Nephron progenitor cell (in vitro differentiated cells): ENCODE data around the gene PRR29.

Experiments
- DNase-seq: peaks from one replicate; pipeline ENCODE4 v3.0.0; 2021
- H3K27ac Mint-ChIP-seq: 2 replicates; pipeline ENCODE4 v1.8.0; 2021; ENCODE audit warnings: mild to moderate bottlenecking, moderate library complexity, mixed read lengths
- H3K27me3 Mint-ChIP-seq: 2 replicates; pipeline ENCODE4 v1.8.0; 2021; ENCODE audit warnings: mild to moderate bottlenecking, low read depth, mixed read lengths; ENCODE audit not compliant: poor library complexity
- H3K36me3 Mint-ChIP-seq: 2 replicates; pipeline ENCODE4 v1.8.0; 2021; ENCODE audit warnings: low read depth, mixed read lengths
- H3K4me1 Mint-ChIP-seq: 2 replicates; pipeline ENCODE4 v1.8.0; 2021; ENCODE audit warnings: mixed read lengths
- H3K4me3 Mint-ChIP-seq: 2 replicates; pipeline ENCODE4 v1.8.0; 2021; ENCODE audit warnings: mild to moderate bottlenecking, moderate library complexity, mixed read lengths
- H3K9me3 Mint-ChIP-seq: 2 replicates; pipeline ENCODE4 v1.8.0; 2021; ENCODE audit warnings: mild to moderate bottlenecking, moderate library complexity, mixed read lengths
- TF ChIP-seq, protein P1 (sequence below): fragments of 200-600 bp; sonication (generic); IDR thresholded peaks from 2 replicates; pipeline ENCODE4 v1.5.0; 2021; ENCODE audit warnings: antibody characterized with exemption

Gene PRR29

DNA sequence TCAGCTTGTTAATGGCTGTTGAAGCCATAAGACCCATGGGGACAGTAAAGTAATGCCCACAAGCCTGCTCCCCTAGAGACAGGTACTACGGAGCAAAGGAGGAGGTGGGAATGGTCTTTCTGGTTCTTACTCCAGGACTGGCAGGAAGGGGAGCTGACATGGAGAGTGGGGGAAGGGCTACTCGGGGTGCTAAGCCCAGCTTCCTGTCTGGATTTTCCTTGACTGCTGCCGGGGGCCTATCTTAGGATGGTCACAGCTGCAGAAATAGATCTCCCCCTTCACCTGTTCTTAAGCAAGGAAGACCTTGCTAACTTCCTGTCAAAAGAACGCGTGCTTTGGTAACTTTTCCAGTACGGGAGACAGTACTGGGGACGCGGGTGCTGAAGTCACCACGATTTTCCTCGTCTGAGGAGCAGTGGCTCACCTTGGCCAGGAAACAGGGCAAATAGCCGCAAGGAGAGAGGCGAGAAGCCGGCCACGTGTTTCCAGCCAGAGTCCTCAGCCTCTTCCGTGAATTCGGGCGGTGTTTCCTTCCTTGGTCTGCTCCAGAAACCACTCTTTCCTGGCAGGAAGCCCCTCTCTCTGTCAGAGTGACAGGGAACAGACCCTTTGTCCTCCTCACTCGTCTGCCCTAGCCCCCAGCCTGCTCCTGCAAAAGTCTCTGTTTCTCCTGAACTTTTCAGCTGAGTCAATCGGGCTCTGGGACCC, 656 bp upstream of the PRR29 start:
- TF ChIP-seq, protein P1, sequence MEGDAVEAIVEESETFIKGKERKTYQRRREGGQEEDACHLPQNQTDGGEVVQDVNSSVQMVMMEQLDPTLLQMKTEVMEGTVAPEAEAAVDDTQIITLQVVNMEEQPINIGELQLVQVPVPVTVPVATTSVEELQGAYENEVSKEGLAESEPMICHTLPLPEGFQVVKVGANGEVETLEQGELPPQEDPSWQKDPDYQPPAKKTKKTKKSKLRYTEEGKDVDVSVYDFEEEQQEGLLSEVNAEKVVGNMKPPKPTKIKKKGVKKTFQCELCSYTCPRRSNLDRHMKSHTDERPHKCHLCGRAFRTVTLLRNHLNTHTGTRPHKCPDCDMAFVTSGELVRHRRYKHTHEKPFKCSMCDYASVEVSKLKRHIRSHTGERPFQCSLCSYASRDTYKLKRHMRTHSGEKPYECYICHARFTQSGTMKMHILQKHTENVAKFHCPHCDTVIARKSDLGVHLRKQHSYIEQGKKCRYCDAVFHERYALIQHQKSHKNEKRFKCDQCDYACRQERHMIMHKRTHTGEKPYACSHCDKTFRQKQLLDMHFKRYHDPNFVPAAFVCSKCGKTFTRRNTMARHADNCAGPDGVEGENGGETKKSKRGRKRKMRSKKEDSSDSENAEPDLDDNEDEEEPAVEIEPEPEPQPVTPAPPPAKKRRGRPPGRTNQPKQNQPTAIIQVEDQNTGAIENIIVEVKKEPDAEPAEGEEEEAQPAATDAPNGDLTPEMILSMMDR = no peak
- Mint-ChIP-seq H3K36me3 (no peaks in the 10 kb centered on the region), H3K4me1 (peaks cover 10% of the 10 kb centered on the region), H3K9me3 (peaks cover 3% of the 10 kb centered on the region), H3K4me3 (peak overlapping the region; percentile 87), H3K27ac (no peak overlapping the region), H3K27me3 (peaks cover 74% of the 10 kb centered on the region)
- no peak for DNase-seq

DNA sequence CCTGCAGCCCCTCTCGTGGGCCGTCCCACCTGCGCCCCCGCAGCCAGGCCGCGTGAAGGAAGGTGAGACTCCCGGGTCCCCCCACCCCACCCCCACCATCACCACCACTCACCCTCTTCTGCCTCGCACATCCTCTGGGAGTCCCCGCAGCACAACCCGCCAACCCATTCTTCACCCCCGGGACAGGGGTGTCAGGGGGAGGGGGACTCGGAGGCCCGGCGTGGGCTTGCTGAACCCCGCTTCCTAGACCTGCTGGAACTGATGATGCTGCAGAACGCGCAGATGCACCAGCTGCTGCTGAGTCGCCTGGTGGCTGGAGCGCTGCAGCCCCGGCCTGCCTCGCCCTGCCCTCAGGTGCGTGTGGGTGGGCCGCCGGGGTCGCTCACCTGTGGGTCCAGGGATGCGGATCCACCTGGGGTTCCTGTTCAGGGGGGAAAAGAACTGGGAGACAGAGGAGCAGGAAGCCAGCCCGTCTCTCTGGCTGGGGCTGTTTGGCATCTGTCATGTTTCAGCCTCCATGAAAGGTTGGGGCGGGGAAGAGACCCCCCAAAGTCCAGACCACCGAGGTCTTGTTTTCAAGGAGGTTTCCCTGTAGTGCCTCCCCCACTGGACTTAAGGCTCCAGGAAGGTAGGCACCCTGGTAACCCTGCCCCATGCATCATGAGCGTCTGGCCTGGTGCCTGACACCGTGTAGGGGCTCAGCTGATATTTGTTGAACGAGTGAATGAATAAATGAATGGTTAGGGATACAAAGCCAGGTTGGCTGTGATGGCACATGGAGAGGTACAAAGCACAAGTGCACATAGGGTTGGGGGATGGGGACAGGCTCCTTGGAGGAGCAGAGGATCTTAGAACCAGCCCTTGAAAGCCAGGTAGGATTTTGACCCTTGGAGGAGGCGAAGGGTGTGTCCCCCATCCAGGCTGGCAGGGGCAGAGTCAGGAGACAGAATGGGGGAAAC, 849 bp downstream of the PRR29 start:
- no peaks in the 10 kb centered on the region for H3K36me3 Mint-ChIP-seq
- TF ChIP-seq, protein P1 = no peak
- peak overlapping the region; percentile 71 for H3K4me3 Mint-ChIP-seq
- no peak for DNase-seq
- no peaks in the 10 kb centered on the region for H3K9me3 Mint-ChIP-seq
- peaks cover 64% of the 10 kb centered on the region for H3K27me3 Mint-ChIP-seq
- no peak overlapping the region for H3K27ac Mint-ChIP-seq
- H3K4me1 Mint-ChIP-seq = peaks cover 10% of the 10 kb centered on the region

DNA sequence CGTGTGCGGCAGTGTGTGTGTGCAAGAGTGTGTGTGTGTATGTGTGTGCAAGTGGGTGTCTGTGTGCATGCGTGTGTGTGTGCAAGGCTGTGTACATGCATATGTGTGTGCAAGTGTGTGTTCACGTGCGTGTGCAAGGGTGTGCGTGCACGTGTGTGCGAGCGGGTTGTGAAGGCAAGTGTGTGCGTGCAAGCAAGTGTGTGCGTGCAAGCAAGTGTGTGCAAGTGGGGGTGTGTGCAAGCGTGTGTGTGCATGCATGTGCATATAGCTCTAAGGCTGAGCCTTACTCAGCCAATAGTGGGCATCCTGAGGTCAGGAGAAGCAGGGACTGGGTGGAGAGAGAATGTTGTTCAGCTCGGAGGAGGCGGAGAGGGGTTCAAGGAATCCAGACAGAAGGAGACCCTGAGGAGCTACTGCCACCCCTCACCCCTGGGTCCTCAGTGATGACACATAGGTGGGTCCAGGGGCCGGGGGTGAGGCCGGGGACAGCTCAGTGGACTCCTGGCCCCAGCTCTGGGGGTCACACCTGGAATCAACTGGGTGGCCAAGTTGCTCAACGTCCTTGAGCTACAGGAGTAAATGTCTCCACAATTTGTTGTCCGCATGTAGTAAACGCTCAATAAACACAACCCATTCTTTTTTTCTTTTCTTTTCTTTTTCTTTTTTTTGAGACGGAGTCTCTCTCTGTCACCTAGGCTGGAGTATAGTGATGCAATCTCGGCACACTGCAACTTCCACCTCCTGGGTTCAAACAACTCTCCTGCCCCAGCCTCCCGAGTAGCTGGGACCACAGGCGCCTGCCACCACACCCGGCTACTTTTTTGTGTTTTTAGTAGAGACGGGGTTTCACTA, 1.8 kb downstream of the PRR29 start:
- Mint-ChIP-seq H3K4me3 (peak overlapping the region; percentile 71), H3K36me3 (no peaks in the 10 kb centered on the region), H3K27me3 (peaks cover 59% of the 10 kb centered on the region), H3K9me3 (no peaks in the 10 kb centered on the region), H3K4me1 (peaks cover 10% of the 10 kb centered on the region), H3K27ac (no peak overlapping the region)
- DNase-seq = no peak
- TF ChIP-seq, protein P1 = no peak

DNA sequence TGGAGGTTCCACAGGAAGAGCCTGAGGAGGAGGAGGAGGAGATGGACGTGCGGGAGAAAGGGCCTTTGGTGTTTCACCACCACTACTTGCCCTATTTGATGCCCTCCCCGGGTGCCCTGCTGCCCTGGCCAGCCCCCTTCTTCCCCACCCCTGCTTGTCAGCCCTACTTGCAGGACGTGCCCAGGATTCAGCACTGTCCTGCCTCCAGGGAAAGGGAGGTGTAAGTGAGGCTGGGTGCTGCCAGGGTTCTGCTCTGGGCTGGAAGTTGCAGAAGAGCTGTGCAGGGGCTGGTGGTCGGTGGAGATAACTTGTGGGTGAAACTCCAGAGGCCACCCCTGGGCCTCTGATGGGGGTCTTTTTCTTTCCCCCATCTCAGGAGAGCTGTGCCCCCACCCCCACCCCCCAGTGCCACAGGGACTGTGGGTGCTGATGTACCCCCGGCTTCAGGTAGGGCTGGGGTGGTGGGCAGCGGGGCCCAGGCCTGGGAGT, 3.0 kb downstream of the PRR29 start:
- H3K4me3 Mint-ChIP-seq = no peak overlapping the region
- H3K27me3 Mint-ChIP-seq = peaks cover 53% of the 10 kb centered on the region
- no peak for DNase-seq
- no peaks in the 10 kb centered on the region for H3K9me3 Mint-ChIP-seq
- peaks cover 21% of the 10 kb centered on the region for H3K4me1 Mint-ChIP-seq
- H3K27ac Mint-ChIP-seq = peak overlapping the region; percentile 32
- H3K36me3 Mint-ChIP-seq = no peaks in the 10 kb centered on the region
- TF ChIP-seq, protein P1 = no peak

DNA sequence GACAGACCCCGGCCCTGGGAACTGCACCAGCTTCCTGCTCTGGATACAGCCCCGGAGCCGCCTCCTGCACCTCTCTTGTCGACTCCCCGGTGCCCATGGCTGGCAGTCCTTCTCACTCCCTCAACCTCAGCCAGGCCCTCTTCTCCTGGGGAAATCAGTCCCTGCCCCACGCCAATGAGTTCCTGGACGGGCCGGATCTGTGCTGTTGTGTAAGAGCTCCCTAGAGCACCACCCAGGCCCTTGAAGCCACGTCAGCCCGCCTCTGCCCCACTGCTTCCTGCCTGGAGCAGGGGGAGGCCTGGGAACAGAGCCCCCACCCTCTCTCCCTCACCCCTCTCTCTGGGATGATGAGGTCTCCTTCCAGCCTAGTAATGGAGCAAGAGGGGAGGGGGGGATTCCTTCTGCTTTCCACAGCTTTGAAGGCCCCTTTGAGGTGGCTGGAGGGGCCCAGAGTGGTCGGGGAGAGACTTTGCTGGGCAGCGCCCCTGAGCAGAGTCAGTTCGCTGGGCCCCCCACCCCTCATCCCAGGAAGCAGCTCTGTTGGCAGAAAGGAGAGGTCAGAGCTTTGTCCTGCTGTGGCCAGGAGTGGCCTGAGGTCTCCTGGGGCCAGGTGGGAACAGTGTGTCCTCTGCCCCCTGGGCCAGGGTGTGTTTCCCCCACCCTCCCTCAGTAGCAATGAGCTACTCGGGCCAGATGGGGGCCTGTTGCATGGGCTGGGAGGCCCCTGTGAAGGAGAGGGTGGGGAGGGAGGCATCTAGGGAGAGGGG, 3.8 kb downstream of the PRR29 start:
- Mint-ChIP-seq H3K27me3 (peaks cover 45% of the 10 kb centered on the region), H3K4me1 (peaks cover 21% of the 10 kb centered on the region), H3K36me3 (no peaks in the 10 kb centered on the region), H3K9me3 (no peaks in the 10 kb centered on the region), H3K27ac (no peak overlapping the region), H3K4me3 (no peak overlapping the region)
- no peak for DNase-seq
- TF ChIP-seq, protein P1 = no peak
